Stimulated activated CD8-positive, alpha-beta memory T cell treated with anti-CD3 and anti-CD28 coated beads, Interleukin-7, amount 100 ng/mL, for 1 hour (primary cell): ENCODE data around the gene TSPAN15.

ENCODE experiments used
- DNase-seq, 2 donors: peaks; one replicate each; pipeline ENCODE4 v3.0.0-alpha.2; 2020; ENCODE audit warnings: low read depth in 2 of 2

Gene TSPAN15

GRCh38 chr10:69417542-69417941 is 33.7 kb upstream of the TSPAN15 start:
- DNase-seq, result no peak

- DNase-seq, result no peak
Measured at GRCh38 chr10:69418052-69418752, 33.1 kb upstream of the TSPAN15 start.

- DNase-seq, result no peak
Measured at GRCh38 chr10:69419096-69419743, 32.0 kb upstream of the TSPAN15 start.

GRCh38 chr10:69419744-69420126 is 31.5 kb upstream of the TSPAN15 start:
- no peak for DNase-seq

GRCh38 chr10:69421611-69422308 is 29.5 kb upstream of the TSPAN15 start:
- DNase-seq, result no peak

- no peak for DNase-seq
Measured at GRCh38 chr10:69422676-69423075, 28.6 kb upstream of the TSPAN15 start.

- no peak for DNase-seq
Measured at GRCh38 chr10:69425041-69425440, 26.2 kb upstream of the TSPAN15 start.

- DNase-seq, result no peak
Measured at GRCh38 chr10:69425511-69426298, 25.6 kb upstream of the TSPAN15 start.

- no peak for DNase-seq
Measured at GRCh38 chr10:69426376-69426727, 24.9 kb upstream of the TSPAN15 start.

GRCh38 chr10:69428165-69428564 is 23.1 kb upstream of the TSPAN15 start:
- no peak for DNase-seq

- DNase-seq, result no peak
Measured at GRCh38 chr10:69434169-69434568, 17.1 kb upstream of the TSPAN15 start.

- DNase-seq, result no peak
Measured at GRCh38 chr10:69434926-69435325, 16.3 kb upstream of the TSPAN15 start.

- no peak for DNase-seq
Measured at GRCh38 chr10:69435966-69436520, 15.2 kb upstream of the TSPAN15 start.

GRCh38 chr10:69437321-69438259 is 13.7 kb upstream of the TSPAN15 start:
- no peak for DNase-seq

GRCh38 chr10:69438536-69439349 is 12.5 kb upstream of the TSPAN15 start:
- DNase-seq, result no peak

- no peak for DNase-seq
Measured at GRCh38 chr10:69439350-69439739, 11.9 kb upstream of the TSPAN15 start.

- no peak for DNase-seq
Measured at GRCh38 chr10:69439813-69440506, 11.3 kb upstream of the TSPAN15 start.

GRCh38 chr10:69443354-69443753 is 7.9 kb upstream of the TSPAN15 start:
- DNase-seq, result no peak

- DNase-seq, result no peak
Measured at GRCh38 chr10:69445041-69445440, 6.2 kb upstream of the TSPAN15 start.
